ENCODE measurements around the gene TNS4. TPM values are rescaled to one million over a fixed set of nuclear protein-coding genes. Genes with fewer than 3 reads are reported as not detected.

Gene TNS4
- total and polyA plus RNA-seq, 2 donors (not counting 1 experiment from before 2014, with no cell fraction given): under 0.01 to 0.05 TPM

- Histone ChIP-seq H3K4me3 (replicated peaks in 1 of 4; ENCODE audit: control extremely low read depth in 1 of 4, insufficient read depth in 1 of 4, low read depth in 3 of 4, low read length in 4 of 4) (no peak overlapping the region), H3K9ac (ENCODE audit: insufficient read depth, low read length) (no peak overlapping the region), H3K9me3 (ENCODE audit: control insufficient read depth, insufficient read depth, low read depth, low read length) (no peaks in the 10 kb centered on the region), H3K27me3 (ENCODE audit: control insufficient read depth, insufficient read depth, low read length) (no peaks in the 10 kb centered on the region), H3K79me2 (ENCODE audit: control insufficient read depth, insufficient read depth, low read length) (peaks cover 5% of the 10 kb centered on the region), H3K4me2 (ENCODE audit: extremely low read depth, insufficient read depth, low read length) (peak overlapping the region; percentile 54), H3K4me1 (ENCODE audit: control insufficient read depth, extremely low read depth, insufficient read depth, low read length) (peaks cover 79% of the 10 kb centered on the region), H3K36me3 (ENCODE audit: control insufficient read depth, insufficient read depth, low read length) (peaks cover 33% of the 10 kb centered on the region), H2AFZ (ENCODE audit: low read length) (no peak overlapping the region), H3K27ac (ENCODE audit: insufficient read depth, low read length) (peak overlapping the region; percentile 78), H4K20me1 (ENCODE audit: control insufficient read depth, extremely low read depth, insufficient read depth, low read length) (no peaks in the 10 kb centered on the region)
- DNase-seq (ENCODE audit: low read depth in 2 of 2): no peak
- TF ChIP-seq EZH2 (IDR thresholded peaks at IDR 0.05; ENCODE audit: low read length, missing control alignments) (no peak), CTCF (conservative IDR thresholded peaks at IDR 0.05 in 1 of 2, IDR thresholded peaks at IDR 0.05 in 1 of 2; ENCODE audit: low read depth in 1 of 2, low read length in 2 of 2) (no peak)
Measured at GRCh38 chr17:40457369-40457768, 44.1 kb downstream of the TNS4 start.

- Histone ChIP-seq H3K27ac (ENCODE audit: insufficient read depth, low read length) (peak overlapping the region; percentile 78), H4K20me1 (ENCODE audit: control insufficient read depth, extremely low read depth, insufficient read depth, low read length) (no peaks in the 10 kb centered on the region), H3K27me3 (ENCODE audit: control insufficient read depth, insufficient read depth, low read length) (no peaks in the 10 kb centered on the region), H3K4me1 (ENCODE audit: control insufficient read depth, extremely low read depth, insufficient read depth, low read length) (peaks cover 79% of the 10 kb centered on the region), H3K9ac (ENCODE audit: insufficient read depth, low read length) (no peak overlapping the region), H3K4me2 (ENCODE audit: extremely low read depth, insufficient read depth, low read length) (no peak overlapping the region), H3K9me3 (ENCODE audit: control insufficient read depth, insufficient read depth, low read depth, low read length) (no peaks in the 10 kb centered on the region), H3K4me3 (replicated peaks in 1 of 4; ENCODE audit: control extremely low read depth in 1 of 4, insufficient read depth in 1 of 4, low read depth in 3 of 4, low read length in 4 of 4) (no peak overlapping the region), H3K36me3 (ENCODE audit: control insufficient read depth, insufficient read depth, low read length) (peaks cover 35% of the 10 kb centered on the region), H3K79me2 (ENCODE audit: control insufficient read depth, insufficient read depth, low read length) (peaks cover 12% of the 10 kb centered on the region), H2AFZ (ENCODE audit: low read length) (no peak overlapping the region)
- no peak for TF ChIP-seq CTCF (conservative IDR thresholded peaks at IDR 0.05 in 1 of 2, IDR thresholded peaks at IDR 0.05 in 1 of 2; ENCODE audit: low read depth in 1 of 2, low read length in 2 of 2)
- TF ChIP-seq EZH2 (IDR thresholded peaks at IDR 0.05; ENCODE audit: low read length, missing control alignments): no peak
- peak in 1 of 2 donors; percentile 50 for DNase-seq (ENCODE audit: low read depth in 2 of 2)
Measured at GRCh38 chr17:40456396-40456951, 44.9 kb downstream of the TNS4 start.

GRCh38 chr17:40454613-40454995, 46.8 kb downstream of the TNS4 start:
- Histone ChIP-seq H3K9me3 (ENCODE audit: control insufficient read depth, insufficient read depth, low read depth, low read length) (no peaks in the 10 kb centered on the region), H3K4me3 (replicated peaks in 1 of 4; ENCODE audit: control extremely low read depth in 1 of 4, insufficient read depth in 1 of 4, low read depth in 3 of 4, low read length in 4 of 4) (no peak overlapping the region), H3K27ac (ENCODE audit: insufficient read depth, low read length) (peak overlapping the region; percentile 57), H3K4me1 (ENCODE audit: control insufficient read depth, extremely low read depth, insufficient read depth, low read length) (peaks cover 77% of the 10 kb centered on the region), H3K27me3 (ENCODE audit: control insufficient read depth, insufficient read depth, low read length) (no peaks in the 10 kb centered on the region), H2AFZ (ENCODE audit: low read length) (no peak overlapping the region), H3K4me2 (ENCODE audit: extremely low read depth, insufficient read depth, low read length) (no peak overlapping the region), H4K20me1 (ENCODE audit: control insufficient read depth, extremely low read depth, insufficient read depth, low read length) (no peaks in the 10 kb centered on the region), H3K36me3 (ENCODE audit: control insufficient read depth, insufficient read depth, low read length) (peaks cover 32% of the 10 kb centered on the region), H3K79me2 (ENCODE audit: control insufficient read depth, insufficient read depth, low read length) (peaks cover 26% of the 10 kb centered on the region), H3K9ac (ENCODE audit: insufficient read depth, low read length) (no peak overlapping the region)
- TF ChIP-seq EZH2 (IDR thresholded peaks at IDR 0.05; ENCODE audit: low read length, missing control alignments) (no peak), CTCF (conservative IDR thresholded peaks at IDR 0.05 in 1 of 2, IDR thresholded peaks at IDR 0.05 in 1 of 2; ENCODE audit: low read depth in 1 of 2, low read length in 2 of 2) (peak in 1 of 2 donors; percentile 7)
- DNase-seq (ENCODE audit: low read depth in 2 of 2): no peak

Data from fibroblast of lung (primary cell).